Loucy (cell line): Measurements from ENCODE around the gene SUGP2.

Experiments used
- EZH2phosphoT487 ChIP-seq: fragments of 200-600 bp; IDR thresholded peaks from 2 replicates; pipeline ENCODE4 v1.6.1; 2018; ENCODE audit warnings: antibody characterized with exemption, mild to moderate bottlenecking, moderate library complexity, borderline replicate concordance
- TF ChIP-seq, protein P1 (sequence below): fragments of 200-600 bp; sonication (generic); conservative IDR thresholded peaks from 2 replicates; pipeline ENCODE4 v1.5.1; 2014; ENCODE audit warnings: mild to moderate bottlenecking, antibody characterized with exemption, low read length

DNA sequence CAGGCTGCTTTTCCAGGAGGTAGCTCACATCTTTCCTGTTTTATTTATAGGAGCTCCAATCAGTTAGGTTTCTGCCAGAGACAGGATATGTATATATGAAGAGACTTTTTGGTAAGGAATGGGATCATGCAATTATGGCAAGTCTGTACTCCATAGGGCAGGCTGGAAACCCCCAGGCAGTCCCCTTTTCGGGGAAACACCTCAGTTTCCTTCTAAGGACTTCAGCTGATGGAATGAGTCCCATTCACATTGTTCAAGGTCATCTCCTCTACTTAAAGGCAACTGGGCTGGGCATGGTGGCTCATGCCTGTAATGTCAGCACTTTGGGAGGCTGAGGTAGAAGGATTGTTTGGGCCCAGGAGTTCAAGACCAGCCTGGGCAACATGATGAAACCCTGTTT, 19.6 kb upstream of the SUGP2 start:
- TF ChIP-seq, protein P1, sequence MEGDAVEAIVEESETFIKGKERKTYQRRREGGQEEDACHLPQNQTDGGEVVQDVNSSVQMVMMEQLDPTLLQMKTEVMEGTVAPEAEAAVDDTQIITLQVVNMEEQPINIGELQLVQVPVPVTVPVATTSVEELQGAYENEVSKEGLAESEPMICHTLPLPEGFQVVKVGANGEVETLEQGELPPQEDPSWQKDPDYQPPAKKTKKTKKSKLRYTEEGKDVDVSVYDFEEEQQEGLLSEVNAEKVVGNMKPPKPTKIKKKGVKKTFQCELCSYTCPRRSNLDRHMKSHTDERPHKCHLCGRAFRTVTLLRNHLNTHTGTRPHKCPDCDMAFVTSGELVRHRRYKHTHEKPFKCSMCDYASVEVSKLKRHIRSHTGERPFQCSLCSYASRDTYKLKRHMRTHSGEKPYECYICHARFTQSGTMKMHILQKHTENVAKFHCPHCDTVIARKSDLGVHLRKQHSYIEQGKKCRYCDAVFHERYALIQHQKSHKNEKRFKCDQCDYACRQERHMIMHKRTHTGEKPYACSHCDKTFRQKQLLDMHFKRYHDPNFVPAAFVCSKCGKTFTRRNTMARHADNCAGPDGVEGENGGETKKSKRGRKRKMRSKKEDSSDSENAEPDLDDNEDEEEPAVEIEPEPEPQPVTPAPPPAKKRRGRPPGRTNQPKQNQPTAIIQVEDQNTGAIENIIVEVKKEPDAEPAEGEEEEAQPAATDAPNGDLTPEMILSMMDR = no peak
- TF ChIP-seq EZH2phosphoT487 = no peak
